ENCODE data around the gene ZNF335. TPM values are rescaled to one million over a fixed set of nuclear protein-coding genes. Genes with fewer than 3 reads are reported as not detected.

ZNF335 gene
- total and polyA plus RNA-seq, 2 of the 13 experiments (the other 11 are each of a cell fraction or from before 2014, with no cell fraction given): 9.7 to 13.7 TPM

DNA sequence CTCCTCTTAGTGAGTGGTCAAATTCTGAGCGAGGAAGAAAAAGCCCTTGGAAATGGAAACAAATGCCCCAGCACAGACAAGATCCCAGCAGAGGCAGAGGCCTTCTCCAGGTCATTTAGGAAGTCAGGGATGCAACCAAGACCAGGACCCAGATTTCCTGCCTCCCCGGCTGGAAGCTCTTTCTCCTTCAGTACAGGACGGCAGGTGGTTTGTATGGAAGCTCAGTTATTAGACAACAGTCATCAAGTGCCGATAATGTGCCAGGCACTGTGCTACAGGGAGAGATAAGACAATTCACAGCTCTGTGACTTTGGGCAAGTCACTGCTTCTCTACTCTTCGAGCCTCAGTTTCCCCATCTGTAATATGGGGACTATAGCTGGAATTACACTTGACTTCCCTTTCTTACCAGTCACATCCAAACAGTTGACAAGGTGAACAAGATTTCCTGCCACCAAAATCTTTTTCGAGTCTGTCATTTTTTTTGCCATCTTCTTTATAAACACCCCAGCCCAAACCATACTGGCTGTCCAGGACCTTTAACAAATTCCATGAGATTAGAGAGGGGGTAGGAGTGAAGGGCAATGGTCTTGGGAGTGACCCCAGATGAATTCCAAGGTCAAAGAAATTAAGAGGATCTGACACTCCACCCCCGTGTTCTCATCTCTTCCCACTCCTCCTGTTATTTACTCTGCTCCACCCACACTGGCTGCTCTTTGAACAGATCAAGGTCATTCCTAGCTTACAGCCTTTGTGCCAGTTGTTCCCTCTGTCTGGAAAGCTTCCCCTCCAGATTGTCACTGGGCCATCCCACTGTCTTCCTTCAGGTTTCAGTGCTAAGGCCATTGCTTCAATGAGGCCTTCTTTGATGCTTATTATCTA, 42.8 kb upstream of the ZNF335 start (continued):
- TF ChIP-seq ZNF660 (CRISPR knock-in tag; IDR thresholded peaks at IDR 0.05; ENCODE audit: borderline replicate concordance, low read depth) (no peak), NR3C1 (CRISPR knock-in tag; IDR thresholded peaks at IDR 0.05) (no peak), RAD51 (IDR thresholded peaks at IDR 0.05; ENCODE audit: borderline replicate concordance) (no peak), ZBTB1 (CRISPR knock-in tag; IDR thresholded peaks at IDR 0.05; ENCODE audit: borderline replicate concordance) (no peak), CCAR2 (optimal IDR thresholded peaks at IDR 0.05; ENCODE audit: low read depth, low read length) (no peak), ARNTL (CRISPR knock-in tag; IDR thresholded peaks at IDR 0.05) (peak; percentile 32; the same call in 1 of the 2 replicates), ZZZ3 (CRISPR knock-in tag; IDR thresholded peaks at IDR 0.05; ENCODE audit: borderline replicate concordance) (no peak), DR1 (CRISPR knock-in tag; IDR thresholded peaks at IDR 0.05) (no peak), JARID2 (CRISPR knock-in tag; IDR thresholded peaks at IDR 0.05; ENCODE audit: insufficient replicate concordance) (no peak), STAG1 (CRISPR knock-in tag; IDR thresholded peaks at IDR 0.05) (no peak), SSRP1 (CRISPR knock-in tag; IDR thresholded peaks at IDR 0.05) (0 out of 2 replicates have a peak, but pooled peaks have one; percentile 66), CC2D1A (CRISPR knock-in tag; IDR thresholded peaks at IDR 0.05) (0 out of 2 replicates have a peak, but pooled peaks have one; percentile 57), SUZ12 (IDR thresholded peaks at IDR 0.05; ENCODE audit: low read depth, low read length) (no peak), ELF3 (CRISPR knock-in tag; IDR thresholded peaks at IDR 0.05) (peak; percentile 87), BHLHE40 (IDR thresholded peaks at IDR 0.05; ENCODE audit: low read length) (no peak), ZNF724P (CRISPR knock-in tag; IDR thresholded peaks at IDR 0.05; ENCODE audit: borderline replicate concordance) (0 out of 2 replicates have a peak, but pooled peaks have one; percentile 19)
- TF ChIP-seq, protein P1, sequence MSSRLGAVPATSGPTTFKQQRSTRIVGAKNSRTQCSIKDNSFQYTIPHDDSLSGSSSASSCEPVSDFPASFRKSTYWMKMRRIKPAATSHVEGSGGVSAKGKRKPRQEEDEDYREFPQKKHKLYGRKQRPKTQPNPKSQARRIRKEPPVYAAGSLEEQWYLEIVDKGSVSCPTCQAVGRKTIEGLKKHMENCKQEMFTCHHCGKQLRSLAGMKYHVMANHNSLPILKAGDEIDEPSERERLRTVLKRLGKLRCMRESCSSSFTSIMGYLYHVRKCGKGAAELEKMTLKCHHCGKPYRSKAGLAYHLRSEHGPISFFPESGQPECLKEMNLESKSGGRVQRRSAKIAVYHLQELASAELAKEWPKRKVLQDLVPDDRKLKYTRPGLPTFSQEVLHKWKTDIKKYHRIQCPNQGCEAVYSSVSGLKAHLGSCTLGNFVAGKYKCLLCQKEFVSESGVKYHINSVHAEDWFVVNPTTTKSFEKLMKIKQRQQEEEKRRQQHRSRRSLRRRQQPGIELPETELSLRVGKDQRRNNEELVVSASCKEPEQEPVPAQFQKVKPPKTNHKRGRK (CRISPR knock-in tag; IDR thresholded peaks at IDR 0.05): no peak
- TF ChIP-seq, protein P2, sequence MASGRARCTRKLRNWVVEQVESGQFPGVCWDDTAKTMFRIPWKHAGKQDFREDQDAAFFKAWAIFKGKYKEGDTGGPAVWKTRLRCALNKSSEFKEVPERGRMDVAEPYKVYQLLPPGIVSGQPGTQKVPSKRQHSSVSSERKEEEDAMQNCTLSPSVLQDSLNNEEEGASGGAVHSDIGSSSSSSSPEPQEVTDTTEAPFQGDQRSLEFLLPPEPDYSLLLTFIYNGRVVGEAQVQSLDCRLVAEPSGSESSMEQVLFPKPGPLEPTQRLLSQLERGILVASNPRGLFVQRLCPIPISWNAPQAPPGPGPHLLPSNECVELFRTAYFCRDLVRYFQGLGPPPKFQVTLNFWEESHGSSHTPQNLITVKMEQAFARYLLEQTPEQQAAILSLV (CRISPR knock-in tag; IDR thresholded peaks at IDR 0.05; ENCODE audit: borderline replicate concordance): no peak
- TF ChIP-seq, protein P3, sequence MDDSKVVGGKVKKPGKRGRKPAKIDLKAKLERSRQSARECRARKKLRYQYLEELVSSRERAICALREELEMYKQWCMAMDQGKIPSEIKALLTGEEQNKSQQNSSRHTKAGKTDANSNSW (CRISPR knock-in tag; IDR thresholded peaks at IDR 0.05; ENCODE audit: borderline replicate concordance): 0 out of 2 replicates have a peak, but pooled peaks have one; percentile 51
- TF ChIP-seq, protein P4, sequence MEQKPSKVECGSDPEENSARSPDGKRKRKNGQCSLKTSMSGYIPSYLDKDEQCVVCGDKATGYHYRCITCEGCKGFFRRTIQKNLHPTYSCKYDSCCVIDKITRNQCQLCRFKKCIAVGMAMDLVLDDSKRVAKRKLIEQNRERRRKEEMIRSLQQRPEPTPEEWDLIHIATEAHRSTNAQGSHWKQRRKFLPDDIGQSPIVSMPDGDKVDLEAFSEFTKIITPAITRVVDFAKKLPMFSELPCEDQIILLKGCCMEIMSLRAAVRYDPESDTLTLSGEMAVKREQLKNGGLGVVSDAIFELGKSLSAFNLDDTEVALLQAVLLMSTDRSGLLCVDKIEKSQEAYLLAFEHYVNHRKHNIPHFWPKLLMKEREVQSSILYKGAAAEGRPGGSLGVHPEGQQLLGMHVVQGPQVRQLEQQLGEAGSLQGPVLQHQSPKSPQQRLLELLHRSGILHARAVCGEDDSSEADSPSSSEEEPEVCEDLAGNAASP (CRISPR knock-in tag; IDR thresholded peaks at IDR 0.05; ENCODE audit: borderline replicate concordance): peak; percentile 28; the same call in 1 of the 2 replicates
- TF ChIP-seq, protein P5, sequence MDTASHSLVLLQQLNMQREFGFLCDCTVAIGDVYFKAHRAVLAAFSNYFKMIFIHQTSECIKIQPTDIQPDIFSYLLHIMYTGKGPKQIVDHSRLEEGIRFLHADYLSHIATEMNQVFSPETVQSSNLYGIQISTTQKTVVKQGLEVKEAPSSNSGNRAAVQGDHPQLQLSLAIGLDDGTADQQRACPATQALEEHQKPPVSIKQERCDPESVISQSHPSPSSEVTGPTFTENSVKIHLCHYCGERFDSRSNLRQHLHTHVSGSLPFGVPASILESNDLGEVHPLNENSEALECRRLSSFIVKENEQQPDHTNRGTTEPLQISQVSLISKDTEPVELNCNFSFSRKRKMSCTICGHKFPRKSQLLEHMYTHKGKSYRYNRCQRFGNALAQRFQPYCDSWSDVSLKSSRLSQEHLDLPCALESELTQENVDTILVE (CRISPR knock-in tag; IDR thresholded peaks at IDR 0.05): peak; percentile 32; the same call in 1 of the 2 replicates
- TF ChIP-seq, protein P6, sequence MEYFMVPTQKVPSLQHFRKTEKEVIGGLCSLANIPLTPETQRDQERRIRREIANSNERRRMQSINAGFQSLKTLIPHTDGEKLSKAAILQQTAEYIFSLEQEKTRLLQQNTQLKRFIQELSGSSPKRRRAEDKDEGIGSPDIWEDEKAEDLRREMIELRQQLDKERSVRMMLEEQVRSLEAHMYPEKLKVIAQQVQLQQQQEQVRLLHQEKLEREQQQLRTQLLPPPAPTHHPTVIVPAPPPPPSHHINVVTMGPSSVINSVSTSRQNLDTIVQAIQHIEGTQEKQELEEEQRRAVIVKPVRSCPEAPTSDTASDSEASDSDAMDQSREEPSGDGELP (IDR thresholded peaks at IDR 0.05; ENCODE audit: borderline replicate concordance, low read depth): peak; percentile 52; the same call in 1 of the 2 replicates

All from HepG2 (cell line).